Astrocyte of the cerebellum (primary cell): Measurements from ENCODE around the gene IL6.
"Not testable (repeated sequence)": the region's sequence is repeated elsewhere in the genome, so short reads cannot be mapped to it uniquely, and the experiment has no call there.

Experiments
- DNase-seq: peaks from one replicate; pipeline ENCODE4 v3.0.0-alpha.2; 2011; ENCODE audit warnings: low read depth
- H3K4me3 ChIP-seq: 2 replicates; pipeline ENCODE4 v1.5.1; 2011; ENCODE audit warnings: mild to moderate bottlenecking, low read depth, low read length, moderate library complexity
- in situ Hi-C: cut with HindIII; loops from 2 replicates; pipeline ENCODE4 v1.10.0; 2017; ENCODE audit warnings: low sequenced_read_pairs
- TF ChIP-seq, protein P1 (sequence below): IDR thresholded peaks from 2 replicates; pipeline ENCODE4 v1.5.1; 2012; ENCODE audit warnings: low read length, low read depth, moderate library complexity, mild to moderate bottlenecking; ENCODE audit errors: missing control alignments

The IL6 gene

DNA sequence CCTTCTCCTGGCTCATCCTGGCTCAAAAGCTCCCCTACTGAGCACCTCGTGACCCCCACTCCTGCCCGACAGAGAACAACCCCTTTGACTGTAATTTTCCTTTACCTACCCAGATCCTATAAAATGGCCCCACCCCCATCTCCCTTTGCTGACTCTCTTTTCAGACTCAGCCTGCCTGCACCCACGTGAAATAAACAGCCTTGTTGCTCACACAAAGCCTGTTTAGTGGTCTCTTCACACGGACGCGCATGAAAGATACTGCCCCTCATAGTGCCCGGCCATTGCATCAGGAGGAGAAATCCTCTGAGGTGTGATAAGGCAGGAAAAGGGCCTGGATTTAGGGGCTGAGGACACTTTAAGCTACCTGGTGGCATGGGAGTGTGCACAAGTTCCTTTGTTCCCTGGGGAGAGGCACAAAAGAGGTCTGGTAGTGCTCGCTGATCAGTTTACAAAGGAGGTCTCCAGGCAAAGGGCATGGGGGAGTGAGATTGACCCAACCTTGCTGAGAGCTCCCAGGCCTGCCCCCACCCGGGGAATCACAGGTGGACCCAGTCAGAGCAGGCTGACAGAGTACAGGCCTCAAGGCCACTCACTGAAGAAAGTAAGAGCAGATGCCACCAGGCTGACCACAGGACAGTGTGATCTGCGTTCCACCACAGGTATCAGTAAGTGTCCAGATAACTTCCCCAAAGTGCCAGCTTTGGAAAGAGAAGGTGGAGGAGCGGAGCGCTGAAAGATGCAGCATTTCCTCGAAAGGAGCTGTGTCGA, 17.8 kb upstream of the IL6 start:
- in situ Hi-C loops, DNase-seq: not testable (repeated sequence)

DNA sequence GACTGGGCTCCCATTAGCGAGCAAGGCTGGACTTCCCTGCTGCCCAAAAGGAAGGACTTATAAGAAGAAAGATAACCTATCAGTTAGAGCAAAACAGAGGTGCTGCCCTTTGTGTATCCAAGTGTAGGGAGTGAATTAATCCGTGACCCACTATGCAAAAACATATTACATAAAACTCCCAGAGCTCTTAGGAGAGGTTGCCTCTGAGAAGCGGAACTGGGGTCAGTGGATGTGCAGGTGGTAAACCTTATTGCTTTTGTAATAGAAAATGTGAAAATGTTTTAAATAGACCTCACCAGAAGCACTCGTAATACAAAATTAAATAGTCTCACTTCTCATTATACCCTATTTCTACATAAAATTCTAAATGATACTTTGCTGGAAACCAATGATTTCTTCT, 17.1 kb upstream of the IL6 start:
- DNase-seq, result no peak
- TF ChIP-seq, protein P1, sequence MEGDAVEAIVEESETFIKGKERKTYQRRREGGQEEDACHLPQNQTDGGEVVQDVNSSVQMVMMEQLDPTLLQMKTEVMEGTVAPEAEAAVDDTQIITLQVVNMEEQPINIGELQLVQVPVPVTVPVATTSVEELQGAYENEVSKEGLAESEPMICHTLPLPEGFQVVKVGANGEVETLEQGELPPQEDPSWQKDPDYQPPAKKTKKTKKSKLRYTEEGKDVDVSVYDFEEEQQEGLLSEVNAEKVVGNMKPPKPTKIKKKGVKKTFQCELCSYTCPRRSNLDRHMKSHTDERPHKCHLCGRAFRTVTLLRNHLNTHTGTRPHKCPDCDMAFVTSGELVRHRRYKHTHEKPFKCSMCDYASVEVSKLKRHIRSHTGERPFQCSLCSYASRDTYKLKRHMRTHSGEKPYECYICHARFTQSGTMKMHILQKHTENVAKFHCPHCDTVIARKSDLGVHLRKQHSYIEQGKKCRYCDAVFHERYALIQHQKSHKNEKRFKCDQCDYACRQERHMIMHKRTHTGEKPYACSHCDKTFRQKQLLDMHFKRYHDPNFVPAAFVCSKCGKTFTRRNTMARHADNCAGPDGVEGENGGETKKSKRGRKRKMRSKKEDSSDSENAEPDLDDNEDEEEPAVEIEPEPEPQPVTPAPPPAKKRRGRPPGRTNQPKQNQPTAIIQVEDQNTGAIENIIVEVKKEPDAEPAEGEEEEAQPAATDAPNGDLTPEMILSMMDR, result no peak
- H3K4me3 ChIP-seq, result no peak overlapping the region
- in situ Hi-C loops, result no loop called here

More for the DNA sequence above, 17.8 kb upstream of the IL6 start:
- H3K4me3 ChIP-seq, result not testable (repeated sequence)

GRCh38 chr7:22712999-22713398, 14.0 kb upstream of the IL6 start:
- in situ Hi-C loops, result no loop called here
- TF ChIP-seq, protein P1, result no peak
- no peak overlapping the region for H3K4me3 ChIP-seq
- no peak for DNase-seq

- no peak for DNase-seq
- in situ Hi-C loops, result no loop called here
- no peak overlapping the region for H3K4me3 ChIP-seq
- TF ChIP-seq, protein P1, result no peak
These were observed 13.5 kb upstream of the IL6 start for GRCh38 chr7:22713463-22713862.

DNA sequence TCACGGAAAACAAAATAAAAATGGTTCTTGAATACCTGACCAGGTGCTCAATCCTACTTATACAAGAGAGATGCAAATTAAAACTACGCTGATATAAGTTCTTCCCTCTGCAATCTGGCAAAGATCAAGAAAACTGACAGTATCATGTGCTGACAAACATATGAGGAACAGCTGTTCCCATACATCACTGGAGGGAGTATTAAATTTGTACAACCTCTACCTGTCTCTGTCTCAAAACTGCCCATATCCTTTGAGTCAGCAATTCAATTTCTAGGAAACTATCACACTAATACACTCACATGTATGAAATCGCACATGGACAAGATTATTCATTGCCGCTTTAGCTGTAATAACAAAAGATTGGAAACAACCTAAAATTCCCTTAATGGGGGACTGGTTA, 11.0 kb upstream of the IL6 start:
- in situ Hi-C loops, result no loop called here
- TF ChIP-seq, protein P1, result no peak
- H3K4me3 ChIP-seq, result no peak overlapping the region
- no peak for DNase-seq

- in situ Hi-C loops, result no loop called here
- H3K4me3 ChIP-seq, result no peak overlapping the region
- no peak for DNase-seq
- TF ChIP-seq, protein P1, result no peak
These were observed 9.2 kb upstream of the IL6 start for GRCh38 chr7:22717760-22718159.

- DNase-seq, result peak; percentile 52
- TF ChIP-seq, protein P1, result no peak
- in situ Hi-C loops, result no loop called here
- no peak overlapping the region for H3K4me3 ChIP-seq
These were observed 8.7 kb upstream of the IL6 start for GRCh38 chr7:22718200-22718711.
